GM21717 (cell line): ENCODE results near the gene TMEM40.
"Not testable (repeated sequence)": the region's sequence is repeated elsewhere in the genome, so short reads cannot be mapped to it uniquely, and the experiment has no call there.

ENCODE experiments used
- ATAC-seq: cut with Tn5 transposase; IDR thresholded peaks from one replicate; pipeline ENCODE4 v1.9.1; 2021; ENCODE audit warnings: mild to moderate bottlenecking, moderate library complexity; ENCODE audit not compliant: unreplicated experiment

Gene TMEM40, protein sequence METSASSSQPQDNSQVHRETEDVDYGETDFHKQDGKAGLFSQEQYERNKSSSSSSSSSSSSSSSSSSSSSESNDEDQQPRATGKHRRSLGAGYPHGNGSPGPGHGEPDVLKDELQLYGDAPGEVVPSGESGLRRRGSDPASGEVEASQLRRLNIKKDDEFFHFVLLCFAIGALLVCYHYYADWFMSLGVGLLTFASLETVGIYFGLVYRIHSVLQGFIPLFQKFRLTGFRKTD

DNA sequence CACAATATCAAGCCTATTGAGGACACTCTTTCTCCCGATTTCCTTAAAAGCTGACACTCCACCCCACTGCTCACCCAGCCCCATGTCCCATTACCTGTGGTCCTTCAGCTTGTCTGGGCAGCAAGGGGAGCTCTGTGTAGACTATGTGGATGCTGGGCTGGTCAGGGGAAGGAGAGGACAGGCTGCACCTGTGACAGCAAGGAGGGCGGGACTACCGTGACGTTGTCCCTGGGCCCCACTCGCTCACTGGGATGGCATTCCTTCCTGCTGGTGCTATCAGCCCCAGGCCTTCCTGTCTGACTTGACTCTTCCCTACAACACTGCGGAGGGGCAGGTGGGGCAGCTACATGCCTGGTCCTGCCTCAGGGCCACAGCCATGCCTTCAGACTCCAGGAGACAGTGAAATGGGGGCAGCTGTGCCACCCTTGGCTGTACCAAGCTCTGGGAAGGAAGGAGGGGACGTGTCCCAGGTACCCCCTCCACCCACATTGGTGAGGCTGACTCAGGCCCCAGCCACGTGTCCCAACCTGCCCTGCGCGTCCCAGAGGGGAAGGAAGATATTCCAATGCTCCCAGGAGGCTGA, at the start of gene TMEM40:
Gene TMEM40 (minus strand): TSS at position 163 of the 583 bp plus-strand sequence. CDS start 9,427 bp downstream, outside the sequence.
- ATAC-seq, result no peak

DNA sequence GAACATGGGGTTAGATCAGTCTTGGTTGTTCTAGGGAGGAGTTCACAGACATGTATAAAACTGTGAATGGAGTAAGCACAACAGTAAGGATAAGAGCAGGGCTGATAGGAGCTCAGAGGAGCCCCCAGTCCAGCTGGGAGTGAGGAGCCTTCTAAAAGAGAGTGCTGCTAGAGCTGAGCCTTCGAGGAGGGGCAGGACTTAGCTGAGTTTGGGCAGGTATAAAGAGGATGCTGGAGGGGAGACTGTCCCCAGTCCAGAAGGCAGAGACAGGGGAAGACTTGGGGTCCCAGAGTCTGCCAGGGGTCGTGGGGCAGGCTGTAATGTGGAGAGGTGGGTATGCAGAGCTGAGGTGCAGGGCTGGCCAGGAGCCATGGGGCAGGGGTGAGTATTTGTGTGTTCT, 49.5 kb upstream of the TMEM40 start:
- no peak for ATAC-seq

DNA sequence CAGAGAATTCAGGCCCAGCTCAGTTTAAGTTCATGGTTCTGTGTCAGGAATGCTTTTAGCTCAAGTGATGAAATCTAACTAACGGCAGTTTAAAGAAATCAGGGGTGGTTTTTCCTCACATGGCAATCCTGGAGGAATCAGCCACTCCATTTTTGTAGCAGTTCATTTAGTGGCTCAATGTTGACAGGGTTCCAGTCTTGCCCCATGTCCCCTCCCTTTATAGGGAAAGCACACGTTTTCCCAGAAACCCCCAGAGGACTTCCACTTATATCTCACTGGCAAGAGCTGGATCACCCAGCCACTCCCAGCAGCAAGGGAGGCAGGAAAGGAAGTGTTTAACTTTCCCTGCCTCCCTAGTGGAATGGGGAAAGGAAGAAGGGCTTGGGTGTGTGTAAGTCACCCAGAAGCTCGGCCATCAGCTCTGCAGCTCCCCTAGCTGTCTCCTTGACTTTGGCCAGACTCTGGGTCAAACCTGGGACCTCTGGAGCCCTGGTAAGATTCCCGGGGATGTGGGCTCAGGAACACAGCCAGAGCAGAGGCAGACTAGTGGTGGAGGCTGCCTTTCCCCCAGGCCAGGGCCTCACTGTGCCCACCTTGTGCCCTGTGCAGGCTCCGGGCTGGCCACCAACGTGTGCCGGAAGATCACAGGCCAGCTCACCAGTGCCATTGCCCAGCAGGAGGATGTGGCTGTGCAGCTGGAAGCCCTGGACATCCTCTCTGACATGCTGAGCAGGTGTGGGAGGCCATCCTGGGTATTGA, 48.7 kb upstream of the TMEM40 start:
- ATAC-seq, result no peak

DNA sequence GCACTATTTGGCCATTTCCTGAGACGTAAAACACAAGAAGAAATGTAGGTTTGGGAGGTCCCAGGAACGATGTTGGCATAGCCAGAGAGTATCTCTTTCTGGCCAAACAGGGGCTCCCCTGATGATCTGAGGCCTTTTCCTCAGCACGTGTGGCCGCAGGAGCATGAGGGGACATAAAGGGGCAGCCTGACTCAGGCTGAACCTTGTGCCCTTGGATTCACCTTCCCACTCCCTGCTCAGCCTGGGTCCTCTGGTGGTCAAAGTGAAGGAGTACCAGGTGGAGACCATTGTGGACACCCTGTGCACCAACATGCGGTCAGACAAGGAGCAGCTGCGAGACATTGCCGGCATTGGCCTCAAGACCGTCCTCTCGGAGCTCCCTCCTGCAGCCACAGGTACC, 48.0 kb upstream of the TMEM40 start:
- no peak for ATAC-seq

DNA sequence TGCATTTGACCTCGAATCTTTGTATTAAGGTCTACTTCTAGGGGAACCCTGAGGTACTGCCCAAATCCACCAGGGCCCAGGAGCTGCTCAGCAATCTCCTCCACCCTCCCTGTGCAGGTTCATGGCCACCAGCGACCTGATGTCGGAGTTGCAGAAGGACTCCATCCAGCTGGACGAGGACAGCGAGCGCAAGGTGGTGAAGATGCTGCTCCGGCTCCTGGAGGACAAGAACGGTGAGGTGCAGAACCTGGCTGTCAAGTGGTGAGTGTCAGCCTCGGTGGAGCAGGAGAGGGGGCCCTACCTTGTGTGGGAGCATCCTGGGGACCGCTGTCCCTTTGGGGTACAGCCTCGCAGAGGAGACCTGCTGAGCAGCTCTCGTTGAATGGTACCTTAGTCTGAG, 44.3 kb upstream of the TMEM40 start:
- ATAC-seq, result no peak

DNA sequence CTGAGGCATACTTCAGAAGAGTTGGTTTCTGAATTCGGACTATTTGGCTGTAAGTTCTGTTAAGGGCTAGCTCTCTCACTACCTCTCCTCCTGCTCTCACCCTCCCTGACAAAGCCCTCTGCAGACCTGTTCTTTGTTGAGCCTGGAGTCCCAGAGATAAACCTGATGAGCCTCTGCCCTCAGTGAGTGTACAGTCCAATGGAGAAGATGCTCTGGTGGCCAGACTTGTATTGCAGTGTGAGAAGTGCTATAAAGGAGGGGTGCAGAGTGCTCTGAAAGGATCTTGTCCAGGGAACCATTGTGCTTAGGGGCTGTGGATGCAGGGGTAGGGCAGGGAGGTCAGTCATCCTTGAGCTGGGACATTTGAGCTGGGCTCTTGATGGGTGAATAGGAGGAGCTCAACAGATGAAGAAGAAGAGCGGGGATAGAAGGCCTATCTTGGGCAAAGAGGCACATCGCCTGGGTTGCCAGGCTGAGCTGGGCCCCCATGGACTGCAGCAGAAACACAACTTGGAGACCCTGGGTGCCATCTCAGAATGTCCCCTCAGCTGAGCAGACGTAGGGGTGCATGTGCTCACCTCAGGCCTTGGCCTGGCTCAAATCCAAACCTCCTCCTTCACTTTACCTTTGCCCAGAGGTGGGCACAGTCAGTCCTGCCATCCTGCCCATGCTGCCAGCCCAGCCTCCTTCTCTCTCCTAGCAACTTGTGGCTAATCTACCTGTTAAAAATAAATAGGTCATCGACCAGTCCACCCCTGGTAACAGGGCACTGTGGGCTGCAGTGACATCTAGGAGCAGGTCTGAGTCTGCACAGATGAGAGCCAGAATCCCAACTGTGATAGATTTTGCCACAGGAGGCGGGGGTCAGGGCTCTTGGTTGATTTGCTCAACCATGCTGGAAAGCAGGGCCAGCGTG, 40.7 kb upstream of the TMEM40 start:
- no peak for ATAC-seq

DNA sequence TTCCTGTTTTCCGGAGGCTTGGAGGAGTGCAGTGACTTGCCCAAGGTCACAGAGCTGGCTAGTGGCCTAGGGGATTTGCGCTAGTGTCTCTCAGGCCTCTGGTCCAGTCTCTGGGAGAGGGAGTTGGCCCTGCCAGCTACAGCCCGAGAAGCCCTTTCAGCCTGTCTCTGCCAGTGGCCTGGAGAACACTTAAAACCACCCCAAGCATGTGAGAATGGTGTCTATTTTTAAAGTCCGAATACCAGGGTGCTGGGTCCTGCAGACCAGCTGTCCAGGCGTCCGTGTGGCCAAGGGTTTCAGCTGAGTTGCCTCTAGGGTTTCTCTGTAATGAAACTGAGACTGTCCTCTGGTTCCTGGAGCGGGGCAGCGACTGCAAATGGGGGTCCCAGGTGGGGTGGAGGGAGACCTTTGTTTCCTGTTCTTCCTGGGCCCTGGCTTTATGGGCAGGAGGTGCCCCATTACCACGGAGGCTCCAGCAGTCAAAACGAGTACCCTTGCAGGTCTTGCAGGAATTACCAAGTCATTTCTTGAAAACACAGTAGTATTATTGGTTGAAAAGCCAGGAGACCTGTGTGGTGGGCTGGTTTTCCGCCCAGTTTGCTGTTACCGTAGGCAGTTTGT, 39.6 kb upstream of the TMEM40 start:
- ATAC-seq, result no peak

DNA sequence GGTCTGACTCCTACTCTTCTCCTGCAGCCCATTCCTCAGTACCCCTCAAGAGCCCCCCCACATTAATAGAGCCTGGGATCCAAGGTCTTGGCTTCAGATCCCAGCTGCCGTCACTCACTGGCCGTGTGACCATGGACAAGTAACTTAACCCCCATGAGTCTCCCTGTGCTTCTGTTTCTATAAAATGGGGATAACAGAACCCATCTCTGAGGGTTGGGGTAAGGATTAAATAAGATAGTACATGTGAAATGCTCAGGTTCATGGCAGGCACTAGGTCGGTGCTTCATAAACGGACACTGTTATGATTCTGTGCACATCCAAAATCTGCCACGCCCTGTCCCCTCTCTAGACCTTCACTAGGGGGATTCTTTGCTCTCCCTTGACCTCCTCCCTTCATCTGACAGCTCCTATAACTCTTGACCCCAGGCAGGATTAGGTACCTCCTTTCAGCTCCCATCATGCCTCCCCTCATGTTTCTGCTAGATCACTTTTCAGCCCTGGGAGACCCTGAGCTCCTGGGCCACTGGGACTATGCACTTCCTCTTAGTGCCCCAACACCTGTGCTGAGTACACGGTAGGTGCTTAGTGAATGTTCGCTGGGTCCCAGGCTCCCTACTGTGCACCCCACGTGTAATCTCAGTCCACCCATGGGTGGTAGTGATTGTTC, 39.0 kb upstream of the TMEM40 start:
- no peak for ATAC-seq

DNA sequence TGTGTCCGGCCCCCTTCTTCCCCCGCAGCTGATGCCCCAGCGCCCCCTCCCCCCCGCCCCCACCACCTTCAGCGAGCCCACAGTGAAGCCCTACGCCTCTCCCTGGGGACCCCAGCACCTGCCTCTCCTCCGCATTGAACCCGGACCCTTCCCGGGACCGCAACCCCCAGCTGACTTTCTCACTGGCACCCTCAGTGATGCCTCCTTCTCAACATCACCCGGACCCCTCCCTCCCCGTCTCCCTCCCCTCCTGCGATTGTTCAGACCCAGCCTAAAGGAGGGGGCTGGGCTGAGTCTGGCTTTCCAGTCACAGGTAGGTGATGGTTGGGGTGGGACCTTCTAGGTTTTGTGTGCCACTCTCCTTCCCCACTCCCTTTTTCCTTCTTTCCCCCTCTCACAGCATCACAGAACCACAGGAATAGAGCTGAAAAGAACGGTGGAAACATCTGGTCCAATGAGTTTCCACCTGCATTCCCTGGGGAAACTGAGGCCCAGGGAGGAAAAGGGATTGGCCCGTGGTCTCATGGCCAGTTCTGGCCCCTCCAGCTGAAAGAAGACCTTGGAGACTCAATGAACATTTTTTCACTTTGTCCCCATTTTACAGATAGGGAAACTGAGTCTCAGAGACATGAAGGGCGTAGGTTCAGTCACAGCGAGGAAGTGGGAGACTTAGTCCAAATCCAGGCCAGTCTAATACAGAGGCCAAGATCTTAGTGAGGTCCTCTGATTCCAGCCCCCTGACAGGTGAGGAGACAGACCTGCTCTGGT, 38.2 kb upstream of the TMEM40 start:
- ATAC-seq, result no peak

DNA sequence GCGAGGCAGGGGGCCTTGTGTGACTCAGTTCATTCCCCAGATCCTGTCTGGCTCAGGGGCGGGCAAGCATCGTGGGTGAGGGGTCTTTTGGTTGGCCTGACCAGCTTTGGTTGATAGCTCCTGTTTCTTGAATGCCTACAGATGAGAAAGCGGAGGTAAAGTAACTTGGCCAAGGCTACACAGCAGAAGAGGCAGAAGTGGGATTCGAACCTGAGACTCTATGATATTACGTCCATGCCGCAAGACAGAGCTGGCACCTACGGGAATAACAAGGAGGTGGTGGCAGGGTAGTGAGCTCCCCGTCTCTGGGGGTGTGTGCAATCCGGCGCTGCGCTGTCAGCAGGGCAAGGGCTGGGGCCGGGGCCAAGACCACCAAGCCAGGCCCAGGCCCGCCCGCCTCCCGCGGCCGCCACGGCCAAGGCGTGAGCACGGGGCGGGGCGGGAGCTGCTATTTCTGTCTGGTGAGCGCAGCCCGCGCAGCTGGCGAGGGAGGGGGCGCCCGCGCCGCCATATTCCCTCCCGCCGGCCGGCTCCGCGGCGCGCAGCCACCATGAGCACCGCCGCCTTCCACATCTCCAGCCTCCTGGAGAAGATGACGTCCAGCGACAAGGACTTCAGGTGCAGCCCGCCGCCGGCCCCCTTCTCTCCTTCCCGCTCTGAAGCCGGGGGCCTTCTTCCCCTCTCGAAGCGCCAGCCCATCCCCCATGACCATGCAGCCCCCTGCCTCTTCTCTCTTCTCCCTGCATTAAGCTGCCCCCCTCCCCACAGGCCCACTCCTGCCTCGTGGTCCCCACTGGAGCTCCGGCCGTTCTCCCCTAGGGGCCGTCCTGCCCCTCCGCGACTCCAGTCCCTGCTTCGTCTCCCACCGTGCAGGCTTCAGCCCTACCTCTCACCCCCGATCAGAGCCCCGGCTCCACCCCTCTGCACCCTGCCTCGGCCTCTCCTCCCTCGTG, 37.4 kb upstream of the TMEM40 start, which contains the start of gene CAND2:
Gene CAND2 (plus strand): TSS at position 510 of the 953 bp plus-strand sequence. CDS start 41 bp downstream, at position 551.
- no peak for ATAC-seq

DNA sequence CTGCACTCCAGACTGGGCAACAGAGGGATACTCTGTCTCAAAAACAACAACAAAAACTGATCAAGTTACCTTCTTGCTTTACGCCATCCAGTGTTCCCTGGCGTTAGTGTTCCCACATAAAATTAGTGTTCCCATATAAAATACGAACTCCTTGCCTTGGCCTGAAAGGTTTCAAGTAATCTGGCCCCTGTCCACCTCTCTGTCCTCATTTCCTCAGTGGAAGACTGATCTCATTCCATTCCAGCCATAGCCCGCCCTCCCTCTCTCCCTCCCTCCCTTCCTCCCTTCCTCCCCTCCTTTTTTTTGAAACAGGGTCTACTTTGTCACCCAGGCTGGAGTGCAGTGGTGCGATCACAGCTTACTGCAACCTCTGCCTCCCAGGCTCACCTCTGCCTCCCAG, 34.6 kb upstream of the TMEM40 start:
- no peak for ATAC-seq

DNA sequence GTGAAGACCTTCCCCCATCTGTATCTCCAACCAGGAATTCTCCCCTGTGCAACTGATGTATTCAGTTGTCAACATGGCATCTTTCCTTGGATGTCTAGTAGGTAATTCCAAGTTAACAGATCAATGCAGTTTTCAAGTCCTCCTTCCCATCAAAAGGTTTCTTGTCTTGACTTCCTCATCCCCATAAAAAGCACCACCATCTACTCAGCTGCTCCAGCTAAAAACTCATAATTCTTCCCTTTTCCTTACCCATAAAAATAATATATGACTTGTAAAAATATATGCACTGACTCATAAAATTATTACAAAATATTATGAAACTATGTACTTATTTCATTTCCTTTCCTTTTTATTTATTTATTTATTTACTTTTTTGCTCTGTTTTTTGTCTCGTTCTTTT, 32.4 kb upstream of the TMEM40 start:
- ATAC-seq, result no peak

DNA sequence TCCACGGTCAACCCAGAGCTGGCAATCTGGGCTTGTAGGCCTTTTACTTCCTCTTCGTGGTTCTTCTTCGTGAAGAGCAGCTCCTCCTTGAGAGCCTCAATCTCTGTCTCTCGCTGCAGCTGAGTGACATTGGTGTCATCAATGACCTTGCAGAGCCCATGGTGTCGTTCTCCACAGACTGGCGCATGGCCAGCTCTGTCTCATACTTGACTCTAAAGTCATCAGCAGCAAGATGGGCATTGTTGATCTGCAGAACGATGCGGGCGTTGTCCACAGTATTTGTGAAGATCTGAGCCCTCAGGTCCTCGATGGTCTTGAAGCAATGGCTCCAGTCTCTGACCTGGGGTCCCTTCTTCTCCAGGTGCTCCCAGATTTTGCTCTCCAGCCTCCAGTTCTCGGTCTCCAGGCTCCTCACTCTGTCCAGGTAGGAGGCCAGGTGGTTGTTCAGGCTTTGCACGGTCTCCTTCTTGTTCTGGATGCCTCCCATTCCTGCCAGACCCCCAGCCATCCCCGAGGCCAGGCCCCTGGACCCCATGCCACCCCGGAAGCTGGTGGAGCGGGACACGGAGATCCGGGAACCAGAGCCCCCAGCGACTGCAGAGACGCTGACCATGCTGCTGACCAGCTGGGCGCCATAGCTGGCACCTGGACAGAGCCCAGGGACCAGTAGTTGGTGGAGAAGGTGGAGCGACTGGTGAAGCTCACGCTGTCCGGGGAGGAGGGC, 29.1 kb upstream of the TMEM40 start:
- not testable (repeated sequence) for ATAC-seq

DNA sequence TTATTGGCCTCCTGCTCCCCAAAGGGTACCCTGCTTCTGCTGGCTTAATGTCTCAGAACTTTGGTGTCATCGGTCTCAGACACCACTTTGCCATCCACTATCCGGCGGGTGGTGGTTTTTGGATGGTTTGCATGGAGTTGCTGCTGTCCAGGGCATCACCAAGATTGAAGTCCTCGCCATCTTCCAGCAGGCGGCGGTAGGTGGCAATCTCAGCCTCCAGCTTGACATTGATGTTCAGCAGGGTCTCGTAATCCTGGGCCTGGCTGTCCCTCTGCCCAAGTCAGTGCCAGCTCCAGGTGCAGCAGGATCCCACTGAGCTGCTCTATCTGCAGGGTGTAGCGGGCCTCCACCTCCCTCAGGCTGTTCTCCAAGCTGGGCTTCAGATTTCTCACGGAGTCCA, 28.3 kb upstream of the TMEM40 start:
- ATAC-seq, result not testable (repeated sequence)

DNA sequence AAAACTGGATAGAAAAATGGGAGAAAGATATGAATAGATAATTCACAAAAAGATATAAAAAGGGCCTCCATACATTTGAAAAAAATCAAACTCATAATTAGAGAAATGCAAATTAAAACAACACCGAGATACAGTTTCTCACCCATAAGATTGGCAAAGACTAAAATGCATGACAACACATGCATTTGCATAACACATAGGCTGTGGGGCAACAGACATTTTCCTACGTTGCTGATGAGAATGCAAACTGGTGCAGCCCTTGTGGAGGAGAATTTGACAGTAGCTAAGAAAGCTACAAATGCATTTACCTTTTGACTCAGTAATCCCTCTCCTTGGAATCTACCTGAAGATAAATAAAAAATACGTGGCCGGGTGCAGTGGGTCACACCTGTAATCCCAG, 26.0 kb upstream of the TMEM40 start:
- no peak for ATAC-seq

DNA sequence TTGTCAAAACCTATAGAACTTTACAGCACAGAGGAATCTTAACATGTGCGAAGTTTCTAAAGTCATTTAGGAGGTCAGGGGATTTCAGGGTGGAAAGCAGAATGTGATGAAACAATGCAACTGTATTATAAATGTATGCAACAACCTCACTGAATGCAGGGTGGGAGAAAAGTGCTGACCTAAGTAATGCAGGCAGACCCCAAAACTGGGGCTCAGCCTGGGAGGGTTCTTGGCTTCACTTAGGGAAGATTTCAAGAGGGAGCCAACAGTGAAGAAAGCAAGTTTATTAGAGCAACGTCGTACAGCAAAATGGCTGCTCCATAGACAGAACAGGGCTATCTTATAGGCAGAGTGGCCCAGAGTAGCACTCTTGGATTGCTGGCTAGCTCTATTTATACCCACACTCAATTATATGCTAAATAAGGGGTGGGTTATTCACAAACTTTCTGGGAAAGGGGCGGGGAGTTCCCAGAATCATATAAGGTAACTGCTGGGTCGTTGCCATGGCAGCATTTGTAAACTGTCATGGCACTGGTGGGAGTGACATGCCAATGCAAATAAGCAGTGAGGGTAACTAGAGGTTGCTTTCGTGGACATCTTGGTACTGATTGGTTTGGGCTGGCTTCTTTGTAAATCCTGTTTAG, 23.2 kb upstream of the TMEM40 start:
- ATAC-seq, result no peak

DNA sequence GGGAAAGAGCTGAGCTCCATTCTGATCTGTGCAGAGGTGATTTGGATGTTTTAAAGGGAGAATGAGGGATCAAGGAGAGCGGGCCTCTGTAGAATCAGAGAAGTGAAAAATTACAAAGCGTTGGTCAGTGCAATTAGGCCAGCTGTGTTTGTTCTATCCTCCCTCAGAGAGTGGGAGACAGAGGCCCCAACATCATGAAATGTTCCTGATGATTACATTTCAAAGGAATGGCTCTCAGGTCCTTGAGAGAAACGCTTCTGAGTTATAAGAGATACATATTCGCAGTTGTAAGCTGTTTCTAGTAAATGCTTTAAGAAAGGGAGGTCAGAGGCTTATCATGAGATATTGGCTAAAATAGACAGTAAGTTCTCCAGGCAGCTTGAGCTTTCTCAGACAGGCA, 21.7 kb upstream of the TMEM40 start:
- ATAC-seq, result no peak
